Central memory CD4-positive, alpha-beta T cell (primary cell): ENCODE measurements around the gene DYSF.
"Not testable (repeated sequence)": the region's sequence is repeated elsewhere in the genome, so short reads cannot be mapped to it uniquely, and the experiment has no call there.

Source experiments
- DNase-seq: peaks from one replicate; pipeline ENCODE4 v3.0.0; 2022

DYSF gene

GRCh38 chr2:71473346-71474031 lies 20.1 kb downstream of the DYSF start:
- no peak for DNase-seq

GRCh38 chr2:71474116-71474743 lies 20.9 kb downstream of the DYSF start:
- DNase-seq, result no peak

GRCh38 chr2:71474744-71475397 lies 21.5 kb downstream of the DYSF start:
- no peak for DNase-seq

- no peak for DNase-seq
Observed at GRCh38 chr2:71476495-71476894, 23.1 kb downstream of the DYSF start.

GRCh38 chr2:71477231-71477691 lies 23.9 kb downstream of the DYSF start:
- no peak for DNase-seq

GRCh38 chr2:71478806-71479205 lies 25.4 kb downstream of the DYSF start:
- no peak for DNase-seq

GRCh38 chr2:71479261-71479660 lies 25.9 kb downstream of the DYSF start:
- no peak for DNase-seq

GRCh38 chr2:71481111-71481510 lies 27.8 kb downstream of the DYSF start:
- no peak for DNase-seq

GRCh38 chr2:71482055-71482454 lies 28.7 kb downstream of the DYSF start:
- DNase-seq, result no peak

- DNase-seq, result no peak
Observed at GRCh38 chr2:71483246-71483645, 29.9 kb downstream of the DYSF start.

GRCh38 chr2:71484354-71484753 lies 31.0 kb downstream of the DYSF start:
- DNase-seq, result no peak

GRCh38 chr2:71486881-71487640 lies 33.7 kb downstream of the DYSF start:
- no peak for DNase-seq

GRCh38 chr2:71491551-71491950 lies 38.2 kb downstream of the DYSF start:
- not testable (repeated sequence) for DNase-seq

- no peak for DNase-seq
Observed at GRCh38 chr2:71492112-71492511, 38.8 kb downstream of the DYSF start.

GRCh38 chr2:71494091-71494490 lies 40.7 kb downstream of the DYSF start:
- no peak for DNase-seq

GRCh38 chr2:71494523-71495155 lies 41.3 kb downstream of the DYSF start:
- DNase-seq, result no peak

- DNase-seq, result no peak
Observed at GRCh38 chr2:71496156-71496770, 42.9 kb downstream of the DYSF start.

GRCh38 chr2:71498261-71498701 lies 44.9 kb downstream of the DYSF start:
- DNase-seq, result no peak

- no peak for DNase-seq
Observed at GRCh38 chr2:71499691-71500090, 46.3 kb downstream of the DYSF start.

- no peak for DNase-seq
Observed at GRCh38 chr2:71500426-71501079, 47.2 kb downstream of the DYSF start.

- no peak for DNase-seq
Observed at GRCh38 chr2:71502941-71503738, 49.8 kb downstream of the DYSF start.
